GM12891 (cell line): ENCODE data around the gene ROCK2.
A peak's percentile ranks its signal among the peaks of the same experiment; 100 is the strongest.

Experiments used
- DNase-seq: peaks from one replicate; pipeline ENCODE4 v3.0.0; 2011; ENCODE audit warnings: low spot score; ENCODE audit not compliant: insufficient read length
- FAIRE-seq: peaks from 2 replicates; lab custom pipeline; 2011; peaks lifted over from hg19 to GRCh38; lab: Jason Lieb, UNC
- PAX5 ChIP-seq: IDR thresholded peaks from 2 replicates; pipeline ENCODE4 v1.6.1; 2011; ENCODE audit warnings: low read length, moderate library complexity, mild to moderate bottlenecking; ENCODE audit not compliant: insufficient read depth, severe bottlenecking
- POLR2A ChIP-seq: IDR thresholded peaks from 2 replicates; pipeline ENCODE4 v1.6.1; 2011; ENCODE audit warnings: low read depth, low read length, control low read depth
- POLR2AphosphoS5 ChIP-seq: IDR thresholded peaks from 2 replicates; pipeline ENCODE4 v1.6.1; 2011; ENCODE audit warnings: low read depth, low read length, control low read depth
- POU2F2 ChIP-seq: IDR thresholded peaks from 2 replicates; pipeline ENCODE4 v1.6.1; 2011; ENCODE audit warnings: low read depth, mild to moderate bottlenecking, control low read depth, low read length, moderate library complexity
- SPI1 ChIP-seq: IDR thresholded peaks from 2 replicates; pipeline ENCODE4 v1.6.1; 2011; ENCODE audit warnings: low read depth, low read length, control low read depth
- TAF1 ChIP-seq: IDR thresholded peaks from 2 replicates; pipeline ENCODE4 v1.6.1; 2011; ENCODE audit warnings: low read depth, low read length, control low read depth

ROCK2 gene

GRCh38 chr2:11243512-11243911, 100.9 kb downstream of the ROCK2 start:
- TF ChIP-seq POLR2AphosphoS5 (no peak), POLR2A (no peak), SPI1 (no peak), POU2F2 (no peak), PAX5 (no peak), TAF1 (no peak)
- DNase-seq (no peak), FAIRE-seq (no peak)

- no peak for FAIRE-seq
- DNase-seq, result no peak
- no peak for TF ChIP-seq TAF1
- TF ChIP-seq POU2F2, result no peak
- TF ChIP-seq PAX5, result no peak
These were observed 101.8 kb downstream of the ROCK2 start for GRCh38 chr2:11242542-11243174.

GRCh38 chr2:11241412-11242203, 102.8 kb downstream of the ROCK2 start:
- TF ChIP-seq POU2F2, result no peak
- TF ChIP-seq PAX5, result no peak
- no peak for TF ChIP-seq TAF1
- no peak for TF ChIP-seq SPI1
- no peak for TF ChIP-seq POLR2AphosphoS5
- TF ChIP-seq POLR2A, result no peak
- DNase-seq, result no peak
- peak; percentile 31 for FAIRE-seq

- DNase-seq (no peak), FAIRE-seq (no peak)
- TF ChIP-seq PAX5 (no peak), SPI1 (no peak), POLR2A (no peak), POLR2AphosphoS5 (no peak), TAF1 (no peak), POU2F2 (no peak)
These were observed 104.6 kb downstream of the ROCK2 start for GRCh38 chr2:11239666-11240462.

- FAIRE-seq, result no peak
- DNase-seq, result no peak
These were observed 105.3 kb downstream of the ROCK2 start for GRCh38 chr2:11239147-11239546.

GRCh38 chr2:11237122-11237521, 107.3 kb downstream of the ROCK2 start:
- FAIRE-seq, result no peak
- TF ChIP-seq TAF1, result no peak
- TF ChIP-seq POLR2AphosphoS5, result no peak
- no peak for TF ChIP-seq POU2F2
- TF ChIP-seq SPI1, result no peak
- TF ChIP-seq PAX5, result no peak
- no peak for TF ChIP-seq POLR2A

More at GRCh38 chr2:11239147-11239546, 105.3 kb downstream of the ROCK2 start:
- TF ChIP-seq POLR2AphosphoS5 (no peak), TAF1 (no peak), POLR2A (no peak), POU2F2 (no peak), SPI1 (no peak), PAX5 (no peak)

GRCh38 chr2:11236335-11236734, 108.1 kb downstream of the ROCK2 start:
- TF ChIP-seq TAF1 (no peak), POU2F2 (no peak), POLR2AphosphoS5 (no peak), SPI1 (no peak), PAX5 (no peak), POLR2A (no peak)
- DNase-seq (no peak), FAIRE-seq (no peak)

More at GRCh38 chr2:11237122-11237521, 107.3 kb downstream of the ROCK2 start:
- DNase-seq, result no peak

GRCh38 chr2:11235583-11235982, 108.9 kb downstream of the ROCK2 start:
- TF ChIP-seq POU2F2 (no peak), POLR2AphosphoS5 (no peak), TAF1 (no peak), SPI1 (no peak), PAX5 (no peak), POLR2A (no peak)
- no peak for FAIRE-seq

More at GRCh38 chr2:11235583-11235982, 108.9 kb downstream of the ROCK2 start:
- no peak for DNase-seq
